GM12878 (cell line): Measurements from ENCODE around the gene SLC19A1. TPM values are rescaled to one million over a fixed set of nuclear protein-coding genes. Genes with fewer than 3 reads are reported as not detected.

ENCODE experiments used
- ATAC-seq: fragments of 200-7000 bp; cut with Tn5 transposase; 3 replicates; pipeline ENCODE4 v1.9.1; 2020; ENCODE audit warnings: mild to moderate bottlenecking, moderate library complexity
- BruUV-seq: library from RNA; stranded (reverse); fragments of 400-500 nt; replicated peaks from 2 replicates; lab custom pipeline; 2021; lab: Mats Ljungman, UMichigan
- CTCF ChIA-PET: fragments of 300-600 bp; sonication (Branson Sonifier 250); formaldehyde crosslinking; extraction: SDS; loops from one replicate; lab custom pipeline; 2021; ENCODE audit warnings: inconsistent platforms; lab: Yijun Ruan, JAX
- POLR2A ChIA-PET: fragments of 350-600 bp; formaldehyde crosslinking; extraction: SDS; loops from one replicate; lab custom pipeline; 2021; ENCODE audit warnings: inconsistent platforms; lab: Charles Lee
- RAD21 ChIA-PET: fragments of 300-600 bp; sonication (Branson Sonifier 250); formaldehyde crosslinking; loops from one replicate; lab custom pipeline; 2023; ENCODE audit warnings: antibody characterized with exemption; ENCODE audit not compliant: unreplicated experiment; lab: Charles Lee
- SMC1A ChIA-PET: fragments of 300-600 bp; sonication (Branson Sonifier 250); formaldehyde crosslinking; loops from one replicate; lab custom pipeline; 2023; ENCODE audit not compliant: unreplicated experiment, uncharacterized antibody; lab: Charles Lee
- DNase-seq: peaks from one replicate; pipeline ENCODE4 v3.0.0-alpha.2; 2011; ENCODE audit warnings: low read depth, low spot score
- FAIRE-seq: peaks from 3 replicates; lab custom pipeline; 2011; peaks lifted over from hg19 to GRCh38; lab: Jason Lieb, UNC
- H2AFZ ChIP-seq: 2 replicates; pipeline ENCODE4 v1.6.0; 2011; ENCODE audit warnings: low read depth, low read length, control low read depth; ENCODE audit not compliant: control insufficient read depth
- H3K27ac ChIP-seq: 2 replicates; pipeline ENCODE4 v1.5.1; 2011; ENCODE audit warnings: control low read depth; ENCODE audit not compliant: control insufficient read depth, insufficient read depth
- H3K27me3 ChIP-seq, 2 experiments: replicated peaks in 1 of 2; 2 replicates each; pipeline versions ENCODE4 v1.6.0 to v1.6.1; 2011; ENCODE audit warnings: low read length in 1 of 2; ENCODE audit not compliant: control insufficient read depth in 2 of 2, insufficient read depth in 2 of 2
- H3K36me3 ChIP-seq, 2 experiments: 2 replicates each; pipeline ENCODE4 v1.5.1; 2011; ENCODE audit warnings: low read length in 1 of 2; ENCODE audit not compliant: control insufficient read depth in 2 of 2, insufficient read depth in 2 of 2
- H3K4me1 ChIP-seq: 2 replicates; pipeline ENCODE4 v1.6.1; 2011; ENCODE audit warnings: mild to moderate bottlenecking, low read length, moderate library complexity, mixed read lengths; ENCODE audit not compliant: control insufficient read depth, insufficient read depth
- H3K4me2 ChIP-seq: 2 replicates; pipeline ENCODE4 v1.6.0; 2011; ENCODE audit warnings: control low read depth; ENCODE audit not compliant: control insufficient read depth, insufficient read depth
- H3K4me3 ChIP-seq: fragments of 200-600 bp; sonication (generic); 2 replicates; pipeline ENCODE4 v1.5.1; 2016
- H3K79me2 ChIP-seq: 2 replicates; pipeline ENCODE4 v1.6.0; 2011; ENCODE audit warnings: low read length; ENCODE audit not compliant: control insufficient read depth, insufficient read depth
- H3K9ac ChIP-seq: 2 replicates; pipeline ENCODE4 v1.8.0; 2011; ENCODE audit warnings: low read length, control low read depth, mixed read lengths; ENCODE audit not compliant: control insufficient read depth, insufficient read depth
- H3K9me3 ChIP-seq: replicated peaks from 3 replicates; pipeline ENCODE4 v1.5.1; 2011; ENCODE audit warnings: mild to moderate bottlenecking, low read length; ENCODE audit not compliant: control insufficient read depth, insufficient read depth
- H4K20me1 ChIP-seq: 2 replicates; pipeline ENCODE4 v1.6.0; 2011; ENCODE audit not compliant: control insufficient read depth, insufficient read depth
- BHLHE40 ChIP-seq, 2 experiments: fragments of 450-650 bp in 1 of 2; IDR thresholded peaks; 2 replicates each; pipeline ENCODE4 v1.6.1; 2011 to 2017; ENCODE audit warnings: low read depth in 2 of 2, borderline replicate concordance in 1 of 2, improper control_type of control experiment in 1 of 2, low read length in 1 of 2, mild to moderate bottlenecking in 1 of 2
- EZH2 ChIP-seq: IDR thresholded peaks from 2 replicates; pipeline ENCODE4 v1.6.1; 2012; ENCODE audit warnings: low read depth, mild to moderate bottlenecking, control low read depth, inconsistent platforms, low read length, borderline replicate concordance; ENCODE audit not compliant: control insufficient read depth
- FOXM1 ChIP-seq: IDR thresholded peaks from 2 replicates; pipeline ENCODE4 v1.6.1; 2012; ENCODE audit warnings: low read depth, mild to moderate bottlenecking, inconsistent platforms, low read length, moderate library complexity
- PML ChIP-seq: IDR thresholded peaks from 2 replicates; pipeline ENCODE4 v1.6.1; 2012; ENCODE audit warnings: low read length, inconsistent platforms
- RB1 ChIP-seq: fragments of 450-650 bp; formaldehyde crosslinking; IDR thresholded peaks from 2 replicates; pipeline ENCODE4 v1.6.1; 2017; ENCODE audit warnings: mild to moderate bottlenecking, borderline replicate concordance
- STAT1 ChIP-seq: fragments of 450-650 bp; conservative IDR thresholded peaks from 2 replicates; pipeline ENCODE4 v1.6.1; 2014; ENCODE audit warnings: antibody characterized with exemption, mild to moderate bottlenecking
- WGBS: methylation state at CpG from one replicate; pipeline ENCODE4 v1.1.6; 2016; ENCODE audit warnings: low lambda C conversion rate; ENCODE audit not compliant: insufficient replicate concordance, insufficient coverage; ENCODE audit errors: missing lambda C conversion rate; 5-methylcytosine and 5-hydroxymethylcytosine counted together
- in situ Hi-C: fragments of 300-500 bp; cut with MboI; formaldehyde crosslinking; loops from 9 replicates; pipeline ENCODE4 v1.14.3; 2018; ENCODE audit warnings: mixed read lengths
- intact Hi-C: fragments of 100-400 bp; cut with micrococcal nuclease; formaldehyde crosslinking; loops from one replicate; pipeline ENCODE4 v1.14.2; 2022; ENCODE audit not compliant: unreplicated experiment
- polyA plus RNA-seq, 11 experiments: library from polyadenylated mRNA; depleted of rRNA in 4 of 11; unstranded in 6 of 11; stranded (reverse) in 5 of 11; fragments of >200 nt; fragmentation: Nextera tagmentation in 4 of 11; fragmentation: Illumina TruSeq in 1 of 11; extraction: Ambion mirVana in 4 of 11; extraction: Trizol in 1 of 11; gene quantifications; 1 replicate in 1 of 11; 2 replicates in 10 of 11; pipeline versions ENCODE4 v1.2.1 to v1.2.3, GENCODE V29; 2011 to 2016; ENCODE audit warnings: inconsistent platforms in 2 of 11, missing spikeins in 2 of 11, low read depth in 1 of 11
- total RNA-seq, 4 experiments: library from RNA; depleted of rRNA in 3 of 4; stranded (reverse); fragments of >200 nt in 3 of 4; fragmentation: Illumina TruSeq in 1 of 4; extraction: Trizol in 1 of 4; gene quantifications; 2 replicates each; pipeline versions ENCODE4 v1.2.1 to v1.2.3, GENCODE V29; 2013 to 2021
- TF ChIP-seq, protein P1 (sequence below): fragments of 450-650 bp; IDR thresholded peaks from 2 replicates; pipeline ENCODE4 v1.6.1; 2017; ENCODE audit warnings: low read depth, mild to moderate bottlenecking, moderate library complexity
- TF ChIP-seq, protein P2 (sequence below): fragments of 450-650 bp; formaldehyde crosslinking; IDR thresholded peaks from 2 replicates; pipeline ENCODE4 v1.4.0; 2020; ENCODE audit warnings: mild to moderate bottlenecking, moderate library complexity
- TF ChIP-seq, protein P3 (sequence below): fragments of 450-650 bp; IDR thresholded peaks from 2 replicates; pipeline ENCODE4 v1.6.1; 2017; ENCODE audit warnings: mild to moderate bottlenecking, moderate library complexity
- TF ChIP-seq, protein P4 (sequence below): IDR thresholded peaks from 2 replicates; pipeline ENCODE4 v1.6.1; 2011; ENCODE audit warnings: borderline replicate concordance, low read depth, mild to moderate bottlenecking, moderate library complexity, mixed read lengths, low read length; ENCODE audit not compliant: insufficient read depth; ENCODE audit errors: extremely low read length

SLC19A1 gene
- total and polyA plus RNA-seq, 10 of the 15 experiments (the other 5 are each of a cell fraction or from before 2014, with no cell fraction given): 0.42 to 49.7 (median 12.2) TPM

DNA sequence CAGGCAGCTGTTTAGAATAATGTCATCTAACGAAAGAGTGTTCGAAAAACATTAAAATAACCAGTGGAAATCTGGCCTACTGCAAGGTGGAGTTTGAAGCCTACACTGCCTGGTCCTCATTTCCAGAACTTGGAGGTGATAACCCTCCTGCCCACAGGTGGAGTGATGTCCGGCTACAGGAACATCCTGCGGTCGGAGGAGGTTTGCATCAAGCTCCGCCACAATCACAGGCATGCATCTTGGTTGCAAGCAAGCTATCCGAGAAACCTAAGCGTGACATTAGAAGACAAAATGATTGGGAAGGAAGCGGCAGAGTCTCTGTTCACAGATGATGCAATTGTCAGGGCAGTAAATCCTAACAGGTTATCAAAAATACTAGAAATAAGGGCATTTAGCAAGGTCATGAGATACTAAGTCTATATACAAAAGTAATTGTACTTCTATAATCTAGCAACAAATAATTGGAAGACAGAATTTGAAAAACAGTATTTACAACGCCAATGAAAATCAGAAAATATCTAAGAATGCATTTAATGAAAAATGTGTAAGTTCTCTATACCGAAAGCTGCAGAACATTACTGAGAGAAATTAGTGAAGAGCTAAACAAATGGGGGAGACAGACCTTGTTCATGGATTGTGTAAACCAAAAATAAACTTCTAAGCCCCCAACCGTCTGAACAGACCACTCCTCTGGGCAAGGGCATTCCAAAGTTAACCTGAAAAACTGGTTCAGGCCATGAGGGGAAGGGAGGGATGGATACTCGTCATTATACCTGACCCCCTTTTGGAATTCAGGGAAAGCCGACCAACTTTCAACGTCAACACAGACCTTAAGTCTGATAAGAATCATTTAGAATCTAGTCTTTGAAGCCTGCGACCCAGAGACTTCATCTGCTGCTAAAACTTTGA lies 4.7 kb upstream of the SLC19A1 start:
- no peaks in the 10 kb centered on the region for H4K20me1 ChIP-seq
- no peak overlapping the region for H3K4me3 ChIP-seq
- intact Hi-C loops: loop anchor here (10.0 kb wide), 1 partner anchor 72 kb away; no protein-coding TSS in a partner anchor
- whole genome bisulfite sequencing: 86% methylated on average over 16 of the region's 16 CpGs
- no peak overlapping the region for H2AFZ ChIP-seq
- ATAC-seq (no peak), FAIRE-seq (no peak), DNase-seq (no peak)
- BruUV-seq: no TSS peak
- H3K4me2 ChIP-seq: no peak overlapping the region
- ChIA-PET POLR2A (no interaction called here), CTCF (no interaction called here), SMC1A (no interaction called here), RAD21 (no interaction called here)
- peaks cover 32% of the 10 kb centered on the region for H3K4me1 ChIP-seq
- H3K36me3 ChIP-seq: no peaks in the 10 kb centered on the region
- no peaks in the 10 kb centered on the region for H3K27me3 ChIP-seq
- no peaks in the 10 kb centered on the region for H3K9me3 ChIP-seq
- H3K79me2 ChIP-seq: no peaks in the 10 kb centered on the region; the same call in none of the 2 replicates
- no peak overlapping the region for H3K9ac ChIP-seq
- in situ Hi-C loops: no loop called here
- no peak overlapping the region for H3K27ac ChIP-seq
- TF ChIP-seq RB1 (no peak), EZH2 (no peak), PML (no peak), BHLHE40 (IDR thresholded peaks at IDR 0.05; ENCODE audit: borderline replicate concordance in 1 of 2, low read depth in 2 of 2, low read length in 1 of 2) (no peak), FOXM1 (no peak), STAT1 (no peak)
- TF ChIP-seq, protein P1, sequence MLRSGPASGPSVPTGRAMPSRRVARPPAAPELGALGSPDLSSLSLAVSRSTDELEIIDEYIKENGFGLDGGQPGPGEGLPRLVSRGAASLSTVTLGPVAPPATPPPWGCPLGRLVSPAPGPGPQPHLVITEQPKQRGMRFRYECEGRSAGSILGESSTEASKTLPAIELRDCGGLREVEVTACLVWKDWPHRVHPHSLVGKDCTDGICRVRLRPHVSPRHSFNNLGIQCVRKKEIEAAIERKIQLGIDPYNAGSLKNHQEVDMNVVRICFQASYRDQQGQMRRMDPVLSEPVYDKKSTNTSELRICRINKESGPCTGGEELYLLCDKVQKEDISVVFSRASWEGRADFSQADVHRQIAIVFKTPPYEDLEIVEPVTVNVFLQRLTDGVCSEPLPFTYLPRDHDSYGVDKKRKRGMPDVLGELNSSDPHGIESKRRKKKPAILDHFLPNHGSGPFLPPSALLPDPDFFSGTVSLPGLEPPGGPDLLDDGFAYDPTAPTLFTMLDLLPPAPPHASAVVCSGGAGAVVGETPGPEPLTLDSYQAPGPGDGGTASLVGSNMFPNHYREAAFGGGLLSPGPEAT: no peak
- TF ChIP-seq, protein P2, sequence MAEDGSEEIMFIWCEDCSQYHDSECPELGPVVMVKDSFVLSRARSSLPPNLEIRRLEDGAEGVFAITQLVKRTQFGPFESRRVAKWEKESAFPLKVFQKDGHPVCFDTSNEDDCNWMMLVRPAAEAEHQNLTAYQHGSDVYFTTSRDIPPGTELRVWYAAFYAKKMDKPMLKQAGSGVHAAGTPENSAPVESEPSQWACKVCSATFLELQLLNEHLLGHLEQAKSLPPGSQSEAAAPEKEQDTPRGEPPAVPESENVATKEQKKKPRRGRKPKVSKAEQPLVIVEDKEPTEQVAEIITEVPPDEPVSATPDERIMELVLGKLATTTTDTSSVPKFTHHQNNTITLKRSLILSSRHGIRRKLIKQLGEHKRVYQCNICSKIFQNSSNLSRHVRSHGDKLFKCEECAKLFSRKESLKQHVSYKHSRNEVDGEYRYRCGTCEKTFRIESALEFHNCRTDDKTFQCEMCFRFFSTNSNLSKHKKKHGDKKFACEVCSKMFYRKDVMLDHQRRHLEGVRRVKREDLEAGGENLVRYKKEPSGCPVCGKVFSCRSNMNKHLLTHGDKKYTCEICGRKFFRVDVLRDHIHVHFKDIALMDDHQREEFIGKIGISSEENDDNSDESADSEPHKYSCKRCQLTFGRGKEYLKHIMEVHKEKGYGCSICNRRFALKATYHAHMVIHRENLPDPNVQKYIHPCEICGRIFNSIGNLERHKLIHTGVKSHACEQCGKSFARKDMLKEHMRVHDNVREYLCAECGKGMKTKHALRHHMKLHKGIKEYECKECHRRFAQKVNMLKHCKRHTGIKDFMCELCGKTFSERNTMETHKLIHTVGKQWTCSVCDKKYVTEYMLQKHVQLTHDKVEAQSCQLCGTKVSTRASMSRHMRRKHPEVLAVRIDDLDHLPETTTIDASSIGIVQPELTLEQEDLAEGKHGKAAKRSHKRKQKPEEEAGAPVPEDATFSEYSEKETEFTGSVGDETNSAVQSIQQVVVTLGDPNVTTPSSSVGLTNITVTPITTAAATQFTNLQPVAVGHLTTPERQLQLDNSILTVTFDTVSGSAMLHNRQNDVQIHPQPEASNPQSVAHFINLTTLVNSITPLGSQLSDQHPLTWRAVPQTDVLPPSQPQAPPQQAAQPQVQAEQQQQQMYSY: no peak
- TF ChIP-seq, protein P3, sequence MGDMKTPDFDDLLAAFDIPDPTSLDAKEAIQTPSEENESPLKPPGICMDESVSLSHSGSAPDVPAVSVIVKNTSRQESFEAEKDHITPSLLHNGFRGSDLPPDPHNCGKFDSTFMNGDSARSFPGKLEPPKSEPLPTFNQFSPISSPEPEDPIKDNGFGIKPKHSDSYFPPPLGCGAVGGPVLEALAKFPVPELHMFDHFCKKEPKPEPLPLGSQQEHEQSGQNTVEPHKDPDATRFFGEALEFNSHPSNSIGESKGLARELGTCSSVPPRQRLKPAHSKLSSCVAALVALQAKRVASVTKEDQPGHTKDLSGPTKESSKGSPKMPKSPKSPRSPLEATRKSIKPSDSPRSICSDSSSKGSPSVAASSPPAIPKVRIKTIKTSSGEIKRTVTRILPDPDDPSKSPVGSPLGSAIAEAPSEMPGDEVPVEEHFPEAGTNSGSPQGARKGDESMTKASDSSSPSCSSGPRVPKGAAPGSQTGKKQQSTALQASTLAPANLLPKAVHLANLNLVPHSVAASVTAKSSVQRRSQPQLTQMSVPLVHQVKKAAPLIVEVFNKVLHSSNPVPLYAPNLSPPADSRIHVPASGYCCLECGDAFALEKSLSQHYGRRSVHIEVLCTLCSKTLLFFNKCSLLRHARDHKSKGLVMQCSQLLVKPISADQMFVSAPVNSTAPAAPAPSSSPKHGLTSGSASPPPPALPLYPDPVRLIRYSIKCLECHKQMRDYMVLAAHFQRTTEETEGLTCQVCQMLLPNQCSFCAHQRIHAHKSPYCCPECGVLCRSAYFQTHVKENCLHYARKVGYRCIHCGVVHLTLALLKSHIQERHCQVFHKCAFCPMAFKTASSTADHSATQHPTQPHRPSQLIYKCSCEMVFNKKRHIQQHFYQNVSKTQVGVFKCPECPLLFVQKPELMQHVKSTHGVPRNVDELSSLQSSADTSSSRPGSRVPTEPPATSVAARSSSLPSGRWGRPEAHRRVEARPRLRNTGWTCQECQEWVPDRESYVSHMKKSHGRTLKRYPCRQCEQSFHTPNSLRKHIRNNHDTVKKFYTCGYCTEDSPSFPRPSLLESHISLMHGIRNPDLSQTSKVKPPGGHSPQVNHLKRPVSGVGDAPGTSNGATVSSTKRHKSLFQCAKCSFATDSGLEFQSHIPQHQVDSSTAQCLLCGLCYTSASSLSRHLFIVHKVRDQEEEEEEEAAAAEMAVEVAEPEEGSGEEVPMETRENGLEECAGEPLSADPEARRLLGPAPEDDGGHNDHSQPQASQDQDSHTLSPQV: no peak
- TF ChIP-seq, protein P4, sequence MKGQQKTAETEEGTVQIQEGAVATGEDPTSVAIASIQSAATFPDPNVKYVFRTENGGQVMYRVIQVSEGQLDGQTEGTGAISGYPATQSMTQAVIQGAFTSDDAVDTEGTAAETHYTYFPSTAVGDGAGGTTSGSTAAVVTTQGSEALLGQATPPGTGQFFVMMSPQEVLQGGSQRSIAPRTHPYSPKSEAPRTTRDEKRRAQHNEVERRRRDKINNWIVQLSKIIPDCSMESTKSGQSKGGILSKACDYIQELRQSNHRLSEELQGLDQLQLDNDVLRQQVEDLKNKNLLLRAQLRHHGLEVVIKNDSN: no peak
